ENCODE results near the gene EMC10.

The EMC10 gene

DNA sequence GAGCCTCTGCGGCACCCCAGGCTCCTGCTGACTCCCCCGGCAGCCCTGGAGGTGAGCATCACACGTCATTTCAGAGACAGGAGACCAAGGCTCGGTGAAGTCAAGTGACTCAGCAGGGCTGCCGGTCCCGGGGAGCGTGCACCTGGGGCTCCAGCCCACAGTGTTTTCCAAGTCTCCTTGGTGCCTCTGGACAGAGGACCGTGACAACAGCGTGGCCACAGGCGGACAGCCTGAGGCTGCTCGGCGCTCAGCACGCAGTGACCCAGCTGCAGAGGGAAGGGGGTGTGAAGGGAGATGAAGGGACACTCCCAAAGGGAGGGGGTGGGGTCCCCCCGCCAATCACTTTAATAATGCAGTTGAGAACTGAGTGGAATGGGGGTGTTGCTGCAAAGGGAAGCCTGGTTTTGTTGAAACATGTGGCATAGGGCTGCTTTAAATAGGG, 54.9 kb downstream of the EMC10 start:
- TF ChIP-seq Cebpa-rat (IDR thresholded peaks at IDR 0.05) = no peak
- H3K9me3 ChIP-seq (replicated peaks in 1 of 11) = peaks cover 23 to 34% (median 28%) of the 10 kb centered on the region in 11 experiments
- peaks cover 0 to 6% (median 0%) of the 10 kb centered on the region in 11 experiments; a peak in 4 of 22 replicates for H3K36me3 ChIP-seq
- no peaks in the 10 kb centered on the region for H4K20me1 ChIP-seq
- peaks cover 0 to 20% (median 9%) of the 10 kb centered on the region in 10 experiments; a peak in 13 of 20 replicates for H3K4me1 ChIP-seq
- H3K4me2 ChIP-seq = no peak overlapping the region
- no peak overlapping the region for H3K27ac ChIP-seq
- H3K9ac ChIP-seq = no peak overlapping the region
- no peaks in the 10 kb centered on the region for H3K27me3 ChIP-seq
- no peak overlapping the region for H3K4me3 ChIP-seq

DNA sequence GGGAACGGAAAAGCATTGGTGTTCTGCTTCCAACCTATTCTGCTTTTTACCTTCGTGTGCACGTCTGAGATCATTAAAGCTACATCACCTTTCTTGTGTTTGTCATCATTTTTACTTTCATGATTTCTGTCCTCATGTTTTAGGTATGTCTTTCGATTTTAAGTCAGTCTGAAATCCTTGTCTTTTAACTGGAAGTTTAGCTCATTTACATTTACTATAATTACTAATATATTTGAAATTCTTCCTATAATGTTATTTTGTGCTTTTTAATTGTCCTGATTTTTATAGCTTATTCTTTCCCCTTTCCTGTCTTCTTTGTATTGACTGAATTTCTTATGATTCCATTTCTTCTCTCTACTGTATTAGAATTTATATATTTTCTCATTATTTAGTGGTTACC, 56.6 kb downstream of the EMC10 start:
- peaks cover 0 to 22% (median 9%) of the 10 kb centered on the region in 10 experiments; a peak in 10 of 20 replicates for H3K4me1 ChIP-seq

GRCh38 chr19:50534478-50534877, 58.2 kb downstream of the EMC10 start:
- no peak overlapping the region for H3K4me3 ChIP-seq
- no peak overlapping the region for H3K4me2 ChIP-seq
- no peaks in the 10 kb centered on the region for H4K20me1 ChIP-seq
- no peak overlapping the region for H3K9ac ChIP-seq
- peaks cover 0 to 15% (median 9%) of the 10 kb centered on the region in 10 experiments; a peak in 9 of 20 replicates for H3K4me1 ChIP-seq
- peaks cover 23 to 34% (median 28%) of the 10 kb centered on the region in 11 experiments for H3K9me3 ChIP-seq (replicated peaks in 1 of 11)
- no peak for TF ChIP-seq Cebpa-rat (IDR thresholded peaks at IDR 0.05)
- peaks cover 0 to 6% (median 0%) of the 10 kb centered on the region in 11 experiments; a peak in 4 of 22 replicates for H3K36me3 ChIP-seq
- no peak overlapping the region for H3K27ac ChIP-seq
- no peaks in the 10 kb centered on the region for H3K27me3 ChIP-seq

More for the DNA sequence above, 56.6 kb downstream of the EMC10 start:
- H3K4me3 ChIP-seq = no peak overlapping the region
- peaks cover 23 to 34% (median 28%) of the 10 kb centered on the region in 11 experiments for H3K9me3 ChIP-seq (replicated peaks in 1 of 11)
- H4K20me1 ChIP-seq = no peaks in the 10 kb centered on the region
- no peak overlapping the region for H3K4me2 ChIP-seq
- no peak overlapping the region for H3K9ac ChIP-seq
- no peak overlapping the region for H3K27ac ChIP-seq
- no peaks in the 10 kb centered on the region for H3K27me3 ChIP-seq
- peaks cover 0 to 6% (median 0%) of the 10 kb centered on the region in 11 experiments; a peak in 4 of 22 replicates for H3K36me3 ChIP-seq
- TF ChIP-seq Cebpa-rat (IDR thresholded peaks at IDR 0.05) = no peak

DNA sequence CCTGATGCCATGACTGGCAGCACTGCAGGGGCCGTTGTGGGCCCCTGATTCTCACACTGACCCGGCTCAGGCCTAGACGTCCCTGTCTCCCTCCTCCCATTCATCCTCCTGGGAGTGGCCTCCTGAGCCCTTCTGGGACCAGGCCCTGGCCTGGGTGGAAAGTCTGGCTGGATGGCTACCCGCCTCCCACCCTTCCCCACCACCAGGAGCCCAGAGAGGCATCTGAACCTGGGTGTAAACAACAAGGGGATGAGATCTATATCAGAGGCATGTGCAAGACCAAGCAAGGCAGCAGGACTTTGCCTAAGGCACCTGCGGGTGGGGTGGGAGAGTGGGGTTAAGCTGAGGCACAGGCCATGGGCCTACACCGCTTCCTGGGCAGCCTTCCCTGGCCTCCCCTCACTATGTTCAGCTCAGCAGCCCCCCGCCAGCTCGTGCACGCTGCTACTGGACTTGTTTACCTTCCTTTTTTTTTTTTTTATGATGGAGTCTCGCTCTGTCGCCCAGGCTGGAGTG, 59.4 kb downstream of the EMC10 start:
- H3K4me2 ChIP-seq = peak overlapping the region in 4 of 11 experiments; percentile 6 to 36 (median 15); a peak in 5 of 22 replicates
- no peak overlapping the region for H3K4me3 ChIP-seq
- no peak for TF ChIP-seq Cebpa-rat (IDR thresholded peaks at IDR 0.05)
- H3K9ac ChIP-seq = no peak overlapping the region; a peak in 1 of 22 replicates
- H3K27me3 ChIP-seq = no peaks in the 10 kb centered on the region
- peaks cover 0 to 15% (median 9%) of the 10 kb centered on the region in 10 experiments; a peak in 9 of 20 replicates for H3K4me1 ChIP-seq
- peaks cover 23 to 34% (median 28%) of the 10 kb centered on the region in 11 experiments for H3K9me3 ChIP-seq (replicated peaks in 1 of 11)
- no peaks in the 10 kb centered on the region for H4K20me1 ChIP-seq
- H3K36me3 ChIP-seq = peaks cover 0 to 6% (median 0%) of the 10 kb centered on the region in 11 experiments; a peak in 4 of 22 replicates
- no peak overlapping the region for H3K27ac ChIP-seq

DNA sequence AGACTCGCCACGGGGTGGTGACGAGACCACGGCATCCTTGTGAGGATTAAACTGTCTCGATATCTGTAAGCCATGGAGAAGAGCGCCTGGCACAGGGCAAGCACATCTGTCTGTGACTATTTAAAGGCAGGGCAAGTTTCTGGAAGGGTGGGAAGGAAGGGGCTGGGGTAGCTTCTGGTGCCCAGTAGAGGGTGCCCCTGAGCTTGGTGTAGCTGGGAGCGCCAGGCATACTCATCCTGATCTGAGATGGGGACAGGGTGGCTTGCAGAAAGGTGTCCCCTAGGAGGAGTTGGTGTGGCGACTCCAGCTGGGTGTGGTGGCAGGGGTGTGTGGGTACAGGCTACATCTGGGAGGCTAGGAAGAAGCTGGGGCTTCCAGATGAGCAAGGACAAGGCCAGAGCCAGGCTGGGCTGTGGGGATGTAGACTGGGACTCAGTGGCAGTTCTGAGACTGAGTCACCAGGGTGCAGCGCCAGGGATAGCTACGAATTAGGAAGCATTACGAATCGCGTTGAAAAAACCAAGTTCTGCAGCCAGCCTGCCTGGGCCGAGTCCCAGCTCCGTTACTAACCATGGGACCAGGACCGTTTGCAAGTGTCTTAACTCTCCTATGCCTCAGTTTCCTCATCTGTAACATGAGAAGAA, 60.5 kb downstream of the EMC10 start:
- no peak overlapping the region for H3K27ac ChIP-seq
- TF ChIP-seq Cebpa-rat (IDR thresholded peaks at IDR 0.05) = no peak
- 0 out of 22 replicates have a peak, but pooled peaks cover 0 to 3% (median 0%) of the 10 kb centered on the region in 11 experiments for H3K27me3 ChIP-seq
- no peaks in the 10 kb centered on the region for H4K20me1 ChIP-seq
- no peak overlapping the region; a peak in 1 of 22 replicates for H3K9ac ChIP-seq
- H3K9me3 ChIP-seq (replicated peaks in 1 of 11) = peaks cover 20 to 27% (median 26%) of the 10 kb centered on the region in 11 experiments
- H3K4me2 ChIP-seq = peak overlapping the region in 2 of 11 experiments; percentile 18 to 36; a peak in 3 of 22 replicates
- H3K36me3 ChIP-seq = peaks cover 0 to 6% (median 0%) of the 10 kb centered on the region in 11 experiments; a peak in 4 of 22 replicates
- H3K4me3 ChIP-seq = no peak overlapping the region
- H3K4me1 ChIP-seq = peaks cover 0 to 22% (median 15%) of the 10 kb centered on the region in 10 experiments; a peak in 16 of 20 replicates

DNA sequence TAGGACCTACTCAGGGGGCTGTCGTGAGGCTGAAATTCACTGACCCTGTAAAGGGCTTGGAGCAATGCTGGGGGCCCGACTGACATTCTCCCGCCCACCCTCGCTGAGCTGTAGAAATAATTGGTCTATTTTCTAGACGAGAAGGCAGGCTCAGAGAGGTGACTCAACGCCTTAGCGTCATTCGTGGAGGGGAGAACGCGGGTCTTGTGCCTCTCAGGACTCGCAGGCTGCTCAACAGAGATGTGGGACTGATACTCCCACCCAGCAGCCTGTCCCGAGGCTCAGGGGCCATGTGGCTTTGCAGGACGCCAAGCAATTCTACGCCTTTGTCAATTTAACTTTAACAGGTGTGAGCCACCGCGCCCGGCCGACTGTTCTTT, 61.0 kb downstream of the EMC10 start:
- Histone ChIP-seq H3K9ac (no peak overlapping the region), H3K4me3 (no peak overlapping the region), H3K4me2 (no peak overlapping the region), H4K20me1 (no peaks in the 10 kb centered on the region), H3K9me3 (replicated peaks in 1 of 11) (peaks cover 16 to 22% (median 20%) of the 10 kb centered on the region in 11 experiments), H3K27me3 (0 out of 22 replicates have a peak, but pooled peaks cover 0 to 6% (median 0%) of the 10 kb centered on the region in 11 experiments), H3K36me3 (peaks cover 0 to 6% (median 0%) of the 10 kb centered on the region in 11 experiments; a peak in 4 of 22 replicates), H3K27ac (no peak overlapping the region), H3K4me1 (peaks cover 0 to 27% (median 20%) of the 10 kb centered on the region in 10 experiments; a peak in 17 of 20 replicates)
- no peak for TF ChIP-seq Cebpa-rat (IDR thresholded peaks at IDR 0.05)

DNA sequence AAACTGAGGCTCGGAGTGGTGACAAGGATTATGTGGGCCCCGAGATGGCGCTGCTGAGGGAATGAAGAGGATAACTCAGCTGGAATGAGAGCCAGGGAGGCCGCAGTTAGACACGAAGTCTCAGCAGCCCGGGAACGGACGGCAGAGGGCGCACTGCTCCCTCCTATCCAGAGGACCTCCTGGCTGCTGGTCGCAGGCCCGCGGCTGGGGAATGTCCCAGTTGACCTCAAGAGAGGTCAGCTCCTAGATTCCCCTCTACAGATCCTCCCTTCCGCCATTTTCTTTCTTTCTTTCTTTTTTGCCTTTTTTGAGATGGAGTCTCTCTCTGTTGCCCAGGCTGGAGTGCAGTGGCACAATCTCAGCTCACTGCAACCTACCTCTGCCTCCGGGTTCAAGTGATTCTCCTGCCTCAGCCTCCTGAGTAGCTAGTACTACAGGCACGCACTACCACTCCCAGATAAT, 61.5 kb downstream of the EMC10 start:
- H3K9me3 ChIP-seq (replicated peaks in 1 of 11) = peaks cover 11 to 17% (median 15%) of the 10 kb centered on the region in 11 experiments
- no peaks in the 10 kb centered on the region for H4K20me1 ChIP-seq
- H3K4me2 ChIP-seq = no peak overlapping the region
- 0 out of 22 replicates have a peak, but pooled peaks cover 0 to 6% (median 0%) of the 10 kb centered on the region in 11 experiments for H3K27me3 ChIP-seq
- peaks cover 0 to 32% (median 25%) of the 10 kb centered on the region in 10 experiments; a peak in 17 of 20 replicates for H3K4me1 ChIP-seq
- H3K27ac ChIP-seq = no peak overlapping the region
- no peak overlapping the region for H3K9ac ChIP-seq
- H3K4me3 ChIP-seq = no peak overlapping the region
- H3K36me3 ChIP-seq = peaks cover 0 to 6% (median 0%) of the 10 kb centered on the region in 11 experiments; a peak in 1 of 22 replicates
- no peak for TF ChIP-seq Cebpa-rat (IDR thresholded peaks at IDR 0.05)
